K562 (cell line): ENCODE results near the gene GPR108. TPM values are rescaled to one million over a fixed set of nuclear protein-coding genes. Genes with fewer than 3 reads are reported as not detected.

ENCODE experiments used
- HDAC3 ChIP-seq: fragments of 450-650 bp; IDR thresholded peaks from 2 replicates; pipeline ENCODE4 v1.6.1; 2018; ENCODE audit warnings: borderline replicate concordance, mild to moderate bottlenecking, moderate library complexity; ENCODE audit not compliant: partially characterized antibody
- HMBOX1 ChIP-seq: sonication (generic); IDR thresholded peaks from 2 replicates; pipeline ENCODE4 v1.6.1; 2016
- KDM2B ChIP-seq: fragments of 250-450 bp; sonication (Bioruptor Pico); IDR thresholded peaks from 2 replicates; pipeline ENCODE4 v1.8.0; 2021; ENCODE audit warnings: mild to moderate bottlenecking, moderate library complexity
- REST ChIP-seq, 2 experiments: fragments of 450-650 bp; formaldehyde crosslinking in 1 of 2; IDR thresholded peaks; 2 replicates each; pipeline versions ENCODE4 v1.4.0 to v1.6.1; 2014 to 2020; ENCODE audit warnings: mild to moderate bottlenecking in 2 of 2, borderline replicate concordance in 1 of 2, low read depth in 1 of 2
- SMAD1 ChIP-seq: fragments of 150-350 bp; IDR thresholded peaks from 2 replicates; pipeline ENCODE4 v1.6.1; 2014; ENCODE audit warnings: low read length, low read depth; ENCODE audit not compliant: partially characterized antibody
- SMARCB1 ChIP-seq: IDR thresholded peaks from 2 replicates; pipeline ENCODE4 v1.6.1; 2011; ENCODE audit warnings: improper control_type of control experiment, low read depth; ENCODE audit not compliant: insufficient read length
- SRSF7 ChIP-seq: fragments of 200-400 bp; formaldehyde crosslinking; optimal IDR thresholded peaks from 2 replicates; pipeline ENCODE3; 2017; ENCODE audit warnings: mild to moderate bottlenecking, low read depth, low read length
- TAF9B ChIP-seq: fragments of 450-650 bp; IDR thresholded peaks from 2 replicates; pipeline ENCODE4 v1.6.1; 2018; ENCODE audit warnings: mild to moderate bottlenecking; ENCODE audit not compliant: partially characterized antibody
- TRIM24 ChIP-seq, 2 experiments: fragments of 450-650 bp; IDR thresholded peaks; 2 replicates each; pipeline ENCODE4 v1.6.1; 2016
- ZNF174 ChIP-seq: fragments of 250-450 bp; sonication (Bioruptor Pico); IDR thresholded peaks from 2 replicates; pipeline ENCODE4 v1.4.0; 2020; ENCODE audit warnings: mild to moderate bottlenecking
- ZNF609 ChIP-seq: sonication (generic); formaldehyde crosslinking; IDR thresholded peaks from 2 replicates; pipeline ENCODE4 v1.8.1; 2023; ENCODE audit warnings: missing genetic modification reagents, mild to moderate bottlenecking, borderline replicate concordance
- polyA plus RNA-seq, 8 experiments: library from polyadenylated mRNA; depleted of rRNA in 4 of 8; stranded (reverse) in 5 of 8; unstranded in 3 of 8; fragments of >200 nt; fragmentation: Nextera tagmentation in 2 of 8; fragmentation: Illumina TruSeq in 1 of 8; extraction: Ambion mirVana in 2 of 8; extraction: Trizol in 1 of 8; gene quantifications; 2 replicates each; pipeline versions ENCODE4 v1.2.1 to v1.2.3, GENCODE V29; 2011 to 2014; ENCODE audit warnings: inconsistent platforms in 1 of 8, missing spikeins in 1 of 8
- total RNA-seq, 7 experiments: library from RNA; depleted of rRNA in 6 of 7; stranded (reverse); fragments of >200 nt in 6 of 7; fragmentation: Illumina TruSeq in 2 of 7; extraction: Trizol in 2 of 7; gene quantifications; 2 replicates each; pipeline versions ENCODE4 v1.2.1 to v1.2.3, GENCODE V29; 2011 to 2021; ENCODE audit warnings: low replicate concordance in 1 of 7

Gene GPR108
- total and polyA plus RNA-seq, 9 of the 15 experiments (the other 6 are each of a cell fraction or from before 2014, with no cell fraction given), result 2.4 to 33.2 (median 24.4) TPM

DNA sequence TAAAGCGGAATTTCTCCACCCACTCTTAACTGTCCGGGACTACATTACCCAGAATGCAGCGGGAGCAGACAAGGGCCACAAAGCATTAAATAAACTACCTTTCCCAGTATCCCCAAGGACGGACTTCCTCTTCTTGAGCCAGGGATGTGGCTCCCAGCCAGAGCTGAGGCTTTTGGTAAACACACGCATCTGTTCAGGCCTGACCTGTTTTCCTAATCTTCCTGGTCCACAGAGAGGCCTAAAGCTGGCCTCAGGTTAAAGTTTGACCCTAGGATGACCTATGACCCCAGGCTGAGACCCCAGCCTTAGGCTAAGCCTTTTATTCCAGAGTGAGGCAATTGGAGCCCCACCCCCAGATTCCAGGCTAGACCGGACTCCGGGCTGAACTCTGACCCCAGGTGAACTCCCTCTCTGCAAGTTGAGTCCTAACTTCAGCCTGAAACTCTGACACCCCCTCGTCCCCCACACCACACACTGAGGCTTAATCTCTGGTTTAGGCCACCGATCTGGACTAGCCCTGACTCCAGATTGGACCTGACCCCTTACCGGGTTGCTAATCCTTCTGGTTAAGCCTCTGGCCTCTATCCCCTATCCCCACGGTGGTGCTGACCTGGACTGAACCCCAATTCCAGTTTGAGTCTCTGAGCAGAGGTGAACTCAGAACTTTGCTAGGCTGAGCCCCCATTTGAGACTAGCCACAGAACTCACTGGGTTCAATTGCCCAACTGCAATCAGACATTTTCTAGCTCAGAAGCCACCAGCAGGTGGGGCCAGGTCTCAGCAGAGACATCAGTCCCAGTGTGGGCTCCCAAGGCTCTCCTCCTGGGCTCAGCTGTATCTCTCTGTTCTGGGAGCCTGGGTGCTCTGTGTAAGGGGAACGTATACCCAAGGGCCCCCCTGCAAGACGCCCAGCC, 750 bp upstream of the GPR108 start (continued):
- TF ChIP-seq ZNF609 (CRISPR knock-in tag) (peak; percentile 79; the same call in 1 of the 2 replicates), REST (IDR thresholded peaks at IDR 0.05; ENCODE audit: borderline replicate concordance) (peak; percentile 78), REST (CRISPR knock-in tag; IDR thresholded peaks at IDR 0.05; ENCODE audit: low read depth) (no peak), SMARCB1 (no peak), SRSF7 (no peak), ZNF174 (CRISPR knock-in tag) (no peak), TRIM24 (IDR thresholded peaks at IDR 0.05) (0 out of 4 replicates have a peak, but pooled peaks of 1 of the 2 experiments have one; percentile 11), HMBOX1 (peak; percentile 54), KDM2B (CRISPR knock-in tag) (no peak), SMAD1 (no peak), TAF9B (no peak), HDAC3 (no peak)
